ENCODE measurements around the gene KHDRBS2. TPM values are rescaled to one million over a fixed set of nuclear protein-coding genes. Genes with fewer than 3 reads are reported as not detected.

The KHDRBS2 gene
- total and polyA plus RNA-seq, 2 donors (not counting 1 experiment from before 2014, with no cell fraction given) = not detected

DNA sequence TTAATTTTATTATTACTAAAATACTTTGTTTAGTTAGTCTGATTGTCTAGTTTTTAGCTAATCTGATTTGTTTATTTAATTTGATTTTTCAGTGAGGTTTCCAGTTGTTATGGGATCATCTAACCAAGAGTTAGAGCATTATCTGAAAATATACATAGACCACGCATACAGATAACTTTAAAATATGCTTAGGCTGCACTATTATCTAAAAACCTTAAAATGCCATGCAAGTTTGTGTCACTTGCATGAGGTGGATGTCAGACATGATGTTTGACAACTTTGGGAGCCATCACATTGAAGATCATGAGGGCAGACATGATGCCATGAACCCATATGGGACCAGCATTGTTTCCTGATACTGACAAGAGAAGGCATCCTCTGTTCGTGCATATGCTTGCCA lies 610.3 kb downstream of the KHDRBS2 start:
- H3K4me2 ChIP-seq (ENCODE audit: extremely low read depth, insufficient read depth, low read length) = no peak overlapping the region
- no peak for DNase-seq (ENCODE audit: low read depth in 2 of 2)
- H3K27me3 ChIP-seq (ENCODE audit: control insufficient read depth, insufficient read depth, low read length) = no peaks in the 10 kb centered on the region
- H3K79me2 ChIP-seq (ENCODE audit: control insufficient read depth, insufficient read depth, low read length) = no peaks in the 10 kb centered on the region
- TF ChIP-seq, protein P1, sequence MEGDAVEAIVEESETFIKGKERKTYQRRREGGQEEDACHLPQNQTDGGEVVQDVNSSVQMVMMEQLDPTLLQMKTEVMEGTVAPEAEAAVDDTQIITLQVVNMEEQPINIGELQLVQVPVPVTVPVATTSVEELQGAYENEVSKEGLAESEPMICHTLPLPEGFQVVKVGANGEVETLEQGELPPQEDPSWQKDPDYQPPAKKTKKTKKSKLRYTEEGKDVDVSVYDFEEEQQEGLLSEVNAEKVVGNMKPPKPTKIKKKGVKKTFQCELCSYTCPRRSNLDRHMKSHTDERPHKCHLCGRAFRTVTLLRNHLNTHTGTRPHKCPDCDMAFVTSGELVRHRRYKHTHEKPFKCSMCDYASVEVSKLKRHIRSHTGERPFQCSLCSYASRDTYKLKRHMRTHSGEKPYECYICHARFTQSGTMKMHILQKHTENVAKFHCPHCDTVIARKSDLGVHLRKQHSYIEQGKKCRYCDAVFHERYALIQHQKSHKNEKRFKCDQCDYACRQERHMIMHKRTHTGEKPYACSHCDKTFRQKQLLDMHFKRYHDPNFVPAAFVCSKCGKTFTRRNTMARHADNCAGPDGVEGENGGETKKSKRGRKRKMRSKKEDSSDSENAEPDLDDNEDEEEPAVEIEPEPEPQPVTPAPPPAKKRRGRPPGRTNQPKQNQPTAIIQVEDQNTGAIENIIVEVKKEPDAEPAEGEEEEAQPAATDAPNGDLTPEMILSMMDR (conservative IDR thresholded peaks at IDR 0.05 in 1 of 2, IDR thresholded peaks at IDR 0.05 in 1 of 2; ENCODE audit: low read depth in 1 of 2, low read length in 2 of 2) = no peak
- TF ChIP-seq EZH2 (IDR thresholded peaks at IDR 0.05; ENCODE audit: low read length, missing control alignments) = no peak
- no peaks in the 10 kb centered on the region for H3K9me3 ChIP-seq (ENCODE audit: control insufficient read depth, insufficient read depth, low read depth, low read length)
- no peak overlapping the region for H3K27ac ChIP-seq (ENCODE audit: insufficient read depth, low read length)
- no peaks in the 10 kb centered on the region for H3K36me3 ChIP-seq (ENCODE audit: control insufficient read depth, insufficient read depth, low read length)
- no peak overlapping the region for H3K4me3 ChIP-seq (replicated peaks in 1 of 4; ENCODE audit: control extremely low read depth in 1 of 4, insufficient read depth in 1 of 4, low read depth in 3 of 4, low read length in 4 of 4)
- H4K20me1 ChIP-seq (ENCODE audit: control insufficient read depth, extremely low read depth, insufficient read depth, low read length) = no peaks in the 10 kb centered on the region
- H3K4me1 ChIP-seq (ENCODE audit: control insufficient read depth, extremely low read depth, insufficient read depth, low read length) = no peaks in the 10 kb centered on the region
- no peak overlapping the region for H3K9ac ChIP-seq (ENCODE audit: insufficient read depth, low read length)
- no peak overlapping the region for H2AFZ ChIP-seq (ENCODE audit: low read length)

- Histone ChIP-seq H3K9me3 (ENCODE audit: control insufficient read depth, insufficient read depth, low read depth, low read length) (no peaks in the 10 kb centered on the region), H3K79me2 (ENCODE audit: control insufficient read depth, insufficient read depth, low read length) (no peaks in the 10 kb centered on the region), H3K9ac (ENCODE audit: insufficient read depth, low read length) (no peak overlapping the region), H3K27me3 (ENCODE audit: control insufficient read depth, insufficient read depth, low read length) (no peaks in the 10 kb centered on the region), H2AFZ (ENCODE audit: low read length) (no peak overlapping the region), H3K4me3 (replicated peaks in 1 of 4; ENCODE audit: control extremely low read depth in 1 of 4, insufficient read depth in 1 of 4, low read depth in 3 of 4, low read length in 4 of 4) (no peak overlapping the region), H3K4me2 (ENCODE audit: extremely low read depth, insufficient read depth, low read length) (no peak overlapping the region), H3K27ac (ENCODE audit: insufficient read depth, low read length) (no peak overlapping the region), H3K4me1 (ENCODE audit: control insufficient read depth, extremely low read depth, insufficient read depth, low read length) (no peaks in the 10 kb centered on the region), H4K20me1 (ENCODE audit: control insufficient read depth, extremely low read depth, insufficient read depth, low read length) (no peaks in the 10 kb centered on the region), H3K36me3 (ENCODE audit: control insufficient read depth, insufficient read depth, low read length) (no peaks in the 10 kb centered on the region)
- DNase-seq (ENCODE audit: low read depth in 2 of 2) = no peak
- TF ChIP-seq, protein P1 (conservative IDR thresholded peaks at IDR 0.05 in 1 of 2, IDR thresholded peaks at IDR 0.05 in 1 of 2; ENCODE audit: low read depth in 1 of 2, low read length in 2 of 2) = no peak
- no peak for TF ChIP-seq EZH2 (IDR thresholded peaks at IDR 0.05; ENCODE audit: low read length, missing control alignments)
These were observed 636.2 kb downstream of the KHDRBS2 start for GRCh38 chr6:61649845-61650244.

- Histone ChIP-seq H3K4me1 (ENCODE audit: control insufficient read depth, extremely low read depth, insufficient read depth, low read length) (no peaks in the 10 kb centered on the region), H3K4me2 (ENCODE audit: extremely low read depth, insufficient read depth, low read length) (no peak overlapping the region), H3K79me2 (ENCODE audit: control insufficient read depth, insufficient read depth, low read length) (no peaks in the 10 kb centered on the region), H3K36me3 (ENCODE audit: control insufficient read depth, insufficient read depth, low read length) (no peaks in the 10 kb centered on the region), H4K20me1 (ENCODE audit: control insufficient read depth, extremely low read depth, insufficient read depth, low read length) (no peaks in the 10 kb centered on the region), H3K27me3 (ENCODE audit: control insufficient read depth, insufficient read depth, low read length) (no peaks in the 10 kb centered on the region), H3K4me3 (replicated peaks in 1 of 4; ENCODE audit: control extremely low read depth in 1 of 4, insufficient read depth in 1 of 4, low read depth in 3 of 4, low read length in 4 of 4) (no peak overlapping the region), H3K9ac (ENCODE audit: insufficient read depth, low read length) (no peak overlapping the region), H3K27ac (ENCODE audit: insufficient read depth, low read length) (no peak overlapping the region), H2AFZ (ENCODE audit: low read length) (no peak overlapping the region), H3K9me3 (ENCODE audit: control insufficient read depth, insufficient read depth, low read depth, low read length) (no peaks in the 10 kb centered on the region)
- TF ChIP-seq EZH2 (IDR thresholded peaks at IDR 0.05; ENCODE audit: low read length, missing control alignments) = no peak
- TF ChIP-seq, protein P1 (conservative IDR thresholded peaks at IDR 0.05 in 1 of 2, IDR thresholded peaks at IDR 0.05 in 1 of 2; ENCODE audit: low read depth in 1 of 2, low read length in 2 of 2) = no peak
- DNase-seq (ENCODE audit: low read depth in 2 of 2) = no peak
These were observed 645.6 kb downstream of the KHDRBS2 start for GRCh38 chr6:61640463-61640862.

Data from fibroblast of lung (primary cell).